Activated CD4-positive, alpha-beta T cell treated with anti-CD3 and anti-CD28 coated beads, Interleukin-2, amount 50 U/mL, for 16 hours (primary cell): ENCODE measurements around the gene GPR17.

ENCODE experiments used
- DNase-seq: peaks from one replicate; pipeline ENCODE4 v3.0.0-alpha.2; 2020

The GPR17 gene

GRCh38 chr2:127630096-127630863 is 15.7 kb upstream of the GPR17 start:
- no peak for DNase-seq

DNA sequence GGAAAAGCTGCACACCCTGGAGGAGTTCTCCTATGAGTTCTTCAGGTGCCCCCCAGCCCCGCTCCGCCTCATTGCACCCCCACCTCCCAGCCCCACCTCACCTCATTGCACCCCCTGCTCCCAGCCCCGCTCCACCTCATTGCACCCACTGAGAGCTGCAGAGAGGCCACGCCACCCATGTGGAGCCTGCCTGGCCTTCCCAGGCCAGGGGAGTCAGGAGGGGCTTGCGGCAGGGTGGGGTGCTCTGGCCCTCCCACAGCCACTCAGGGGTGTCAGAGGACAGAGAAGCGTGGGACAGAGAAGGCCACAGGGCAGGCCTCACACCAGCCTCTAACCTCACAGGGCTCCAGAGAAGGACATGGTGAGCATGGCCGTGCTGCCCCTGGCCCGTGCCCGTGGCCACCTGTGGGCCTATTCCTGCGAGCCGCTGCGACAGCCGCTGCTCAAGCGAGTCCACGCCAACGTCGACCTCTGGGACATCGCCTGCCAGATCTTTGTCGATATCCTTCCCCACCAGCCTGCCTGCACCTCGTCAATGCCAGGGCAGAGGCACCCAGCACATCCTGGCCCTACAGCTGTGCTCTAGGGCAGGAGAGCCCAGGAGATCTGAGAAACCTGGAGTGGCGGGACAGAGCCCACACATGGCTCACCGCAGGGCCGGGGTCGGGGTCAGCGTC is 15.0 kb upstream of the GPR17 start:
- DNase-seq = no peak

DNA sequence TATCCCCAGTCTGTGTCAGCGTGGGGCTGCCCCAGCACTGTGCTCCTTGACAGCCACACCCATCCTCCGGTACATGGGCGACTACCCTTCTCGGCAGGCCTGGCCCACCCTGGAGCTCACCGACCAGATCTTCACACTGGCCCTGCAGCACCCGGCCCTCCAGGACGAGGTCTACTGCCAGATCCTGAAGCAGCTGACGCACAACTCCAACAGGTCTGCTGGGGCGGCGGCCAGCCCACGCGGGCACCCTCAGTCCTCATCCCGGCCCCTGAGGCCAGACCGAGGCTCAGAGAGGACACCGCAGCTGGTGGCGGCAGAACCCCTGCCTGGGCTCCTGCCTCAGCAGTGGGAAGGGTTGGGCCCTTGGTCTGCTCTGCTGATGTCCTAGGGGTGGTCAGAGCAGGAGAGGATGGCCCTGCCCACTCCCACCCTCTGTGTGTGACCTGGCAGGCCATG is 14.4 kb upstream of the GPR17 start:
- DNase-seq = no peak

DNA sequence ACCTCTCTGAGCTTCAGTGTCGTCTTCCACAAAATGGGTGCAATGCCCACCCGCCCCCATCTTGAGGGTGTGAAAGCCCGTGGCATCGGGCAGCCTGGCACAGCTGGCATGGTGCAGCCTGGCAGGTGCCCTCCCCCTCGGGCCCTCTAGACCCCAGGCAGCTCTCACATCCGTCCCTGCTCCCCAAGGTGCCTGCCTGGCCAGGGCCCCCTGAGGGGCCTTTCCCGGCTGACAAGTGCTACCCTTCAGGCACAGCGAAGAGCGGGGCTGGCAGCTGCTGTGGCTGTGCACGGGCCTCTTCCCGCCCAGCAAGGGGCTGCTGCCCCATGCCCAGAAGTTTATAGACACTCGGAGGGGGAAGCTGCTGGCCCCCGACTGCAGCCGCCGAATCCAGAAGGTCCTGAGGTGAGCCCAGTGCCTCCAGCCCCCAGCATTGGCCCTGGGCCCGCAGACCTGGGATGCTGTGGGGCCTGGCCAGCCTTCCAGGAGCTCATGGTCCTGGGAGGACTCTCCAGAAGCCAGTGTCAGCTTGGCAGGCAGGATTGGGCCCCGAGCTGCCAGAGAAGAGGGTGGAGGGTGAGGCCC is 13.9 kb upstream of the GPR17 start:
- no peak for DNase-seq

DNA sequence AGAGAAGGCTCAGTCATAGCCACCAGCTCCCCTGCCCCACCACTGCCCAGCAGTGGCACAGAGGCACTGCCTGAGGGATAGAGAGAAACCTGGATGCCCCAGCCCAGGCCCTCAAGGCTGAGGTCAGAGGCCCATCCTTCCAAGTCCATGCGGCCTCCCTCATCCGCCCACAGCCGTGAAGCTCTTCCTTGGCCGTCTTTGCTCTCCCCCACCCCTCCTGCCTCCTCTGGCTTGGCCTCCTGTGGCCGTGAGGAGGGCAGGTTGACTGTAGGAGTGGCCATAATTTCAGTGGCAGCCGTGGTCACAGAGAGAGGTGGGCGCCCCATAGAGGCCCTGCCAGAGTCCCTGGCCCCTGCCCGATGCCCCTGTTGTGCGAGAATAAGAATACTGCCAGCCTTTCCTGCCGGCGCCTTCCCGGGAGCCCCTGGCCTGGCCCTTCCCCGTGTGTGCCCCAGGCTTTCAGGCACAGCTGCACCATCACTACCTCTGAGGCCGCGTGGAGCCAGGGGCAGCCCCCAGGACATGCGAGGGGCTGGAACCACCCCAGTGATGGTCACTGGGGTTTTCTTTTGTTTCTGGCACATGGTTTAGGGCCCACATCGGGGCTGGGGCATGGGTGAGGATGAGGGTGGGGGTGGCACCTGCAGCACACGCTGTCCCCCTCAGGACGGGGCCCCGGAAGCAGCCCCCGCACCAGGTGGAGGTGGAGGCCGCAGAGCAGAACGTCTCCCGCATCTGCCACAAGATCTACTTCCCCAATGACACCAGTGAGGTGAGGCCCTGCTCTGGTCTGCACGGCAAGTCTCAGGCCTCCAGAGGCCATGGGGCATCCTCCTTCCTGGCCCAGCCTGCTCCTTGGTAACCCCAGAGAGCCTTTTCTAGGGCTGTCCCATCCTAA is 13.1 kb upstream of the GPR17 start:
- DNase-seq = no peak

GRCh38 chr2:127633556-127634065 is 12.3 kb upstream of the GPR17 start:
- DNase-seq = no peak

- DNase-seq = no peak
Observed at GRCh38 chr2:127634066-127634617, 11.8 kb upstream of the GPR17 start.

- no peak for DNase-seq
Observed at GRCh38 chr2:127634626-127635379, 11.2 kb upstream of the GPR17 start.

- no peak for DNase-seq
Observed at GRCh38 chr2:127635380-127636237, 10.3 kb upstream of the GPR17 start.

DNA sequence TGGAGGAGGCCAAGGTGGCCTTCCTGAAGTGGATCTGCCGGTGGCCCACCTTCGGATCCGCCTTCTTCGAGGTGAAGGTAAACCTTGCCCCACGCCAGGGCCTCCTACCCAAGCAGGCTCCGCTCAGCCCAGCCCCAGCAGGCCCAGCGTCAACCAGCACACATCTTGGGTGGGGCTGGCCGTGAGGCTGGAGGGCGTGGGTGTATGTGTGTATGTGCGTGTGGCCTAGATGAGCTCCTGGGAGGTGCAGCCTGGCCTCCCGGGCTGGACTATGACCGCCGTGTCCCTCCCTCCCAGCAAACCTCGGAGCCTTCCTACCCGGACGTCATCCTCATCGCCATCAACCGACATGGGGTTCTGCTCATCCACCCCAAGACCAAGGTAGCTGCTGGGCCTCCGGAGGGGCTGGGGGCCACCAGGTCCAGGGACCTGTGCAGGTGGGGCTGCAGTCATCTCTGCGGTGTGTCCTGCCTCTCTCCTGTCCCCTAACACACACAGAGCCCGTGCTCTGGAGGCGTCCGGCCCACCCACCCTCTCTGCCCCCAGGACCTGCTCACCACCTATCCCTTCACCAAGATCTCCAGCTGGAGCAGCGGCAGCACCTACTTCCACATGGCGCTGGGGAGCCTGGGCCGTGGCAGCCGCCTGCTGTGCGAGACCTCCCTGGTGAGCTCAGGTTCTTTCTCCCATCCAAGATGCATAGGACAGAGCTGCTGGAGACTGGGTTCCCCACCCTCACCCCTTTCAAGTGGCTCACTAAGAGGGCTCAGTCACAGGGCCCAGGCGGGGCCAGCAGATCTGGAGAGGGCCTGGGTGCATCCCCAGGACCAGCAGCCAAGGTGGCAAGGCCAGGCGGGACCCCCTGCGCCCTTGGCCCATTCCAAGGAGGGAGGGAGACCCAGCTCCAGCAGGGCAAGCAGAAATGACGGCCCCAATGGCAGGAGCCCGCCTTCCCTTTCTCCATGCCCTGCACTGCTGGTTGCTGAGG is 9.4 kb upstream of the GPR17 start:
- DNase-seq = no peak

DNA sequence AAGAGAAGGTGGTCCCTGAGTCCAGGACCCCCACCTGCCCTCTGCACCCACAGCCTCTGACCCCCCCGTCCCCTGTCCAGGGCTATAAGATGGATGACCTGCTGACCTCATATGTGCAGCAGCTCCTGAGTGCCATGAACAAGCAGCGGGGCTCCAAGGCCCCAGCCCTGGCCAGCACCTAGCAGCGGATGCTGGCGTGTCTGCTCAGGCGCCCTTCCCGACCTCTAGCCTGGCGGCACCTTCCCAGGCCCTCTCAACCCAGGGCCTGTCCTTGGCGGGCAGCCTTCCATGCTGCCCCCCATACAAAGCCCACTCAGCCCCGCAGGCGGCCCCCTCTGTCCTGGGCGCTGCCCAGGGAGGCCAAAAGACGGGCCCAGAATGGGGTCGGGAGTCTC is 8.7 kb upstream of the GPR17 start:
- DNase-seq = no peak

DNA sequence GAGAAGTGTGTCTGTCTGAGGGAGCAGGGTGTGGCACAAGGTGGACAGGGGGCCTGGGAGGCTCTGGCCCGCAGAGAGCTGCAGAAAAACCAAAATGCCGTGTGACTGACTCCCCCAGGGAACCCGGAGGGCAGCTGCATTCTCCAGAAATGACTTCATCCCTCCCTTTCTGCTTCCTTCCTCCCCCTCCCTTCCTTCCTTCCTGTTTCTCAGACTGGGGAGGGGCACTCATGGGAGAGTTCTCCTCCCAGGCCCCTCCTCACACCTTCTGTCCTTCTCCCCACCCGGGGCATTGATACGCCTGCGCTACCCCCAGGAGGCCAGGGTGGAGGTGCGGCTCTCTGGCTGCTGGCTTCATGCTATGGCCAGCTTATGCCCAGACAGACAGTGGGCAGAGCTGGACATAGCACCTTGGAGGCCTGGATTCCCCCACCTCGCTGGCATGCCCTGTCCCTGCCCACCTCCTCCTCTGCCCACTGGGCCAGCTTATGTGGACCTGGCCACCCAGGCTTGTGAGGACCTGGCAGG is 8.2 kb upstream of the GPR17 start:
- peak; percentile 25 for DNase-seq

GRCh38 chr2:127638361-127639110 is 7.4 kb upstream of the GPR17 start:
- no peak for DNase-seq

DNA sequence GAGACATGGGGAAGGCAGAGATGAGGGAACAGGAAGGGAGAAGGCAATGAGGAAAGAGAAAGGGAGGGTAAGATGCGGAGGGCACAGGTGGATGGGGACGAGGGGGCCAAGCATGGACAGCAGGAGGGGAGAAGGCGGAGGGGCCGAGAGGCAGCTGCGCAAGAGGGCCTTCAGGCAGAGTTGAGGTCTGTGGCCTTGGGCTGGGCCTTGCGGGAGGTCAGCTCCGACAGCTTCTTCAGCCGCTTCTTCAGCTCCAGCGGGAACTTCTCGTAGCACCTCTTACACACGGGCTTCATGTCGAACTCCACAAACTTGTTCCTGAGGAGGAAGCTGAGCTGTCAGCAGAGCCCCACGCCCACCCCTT is 6.9 kb upstream of the GPR17 start:
- DNase-seq = no peak

DNA sequence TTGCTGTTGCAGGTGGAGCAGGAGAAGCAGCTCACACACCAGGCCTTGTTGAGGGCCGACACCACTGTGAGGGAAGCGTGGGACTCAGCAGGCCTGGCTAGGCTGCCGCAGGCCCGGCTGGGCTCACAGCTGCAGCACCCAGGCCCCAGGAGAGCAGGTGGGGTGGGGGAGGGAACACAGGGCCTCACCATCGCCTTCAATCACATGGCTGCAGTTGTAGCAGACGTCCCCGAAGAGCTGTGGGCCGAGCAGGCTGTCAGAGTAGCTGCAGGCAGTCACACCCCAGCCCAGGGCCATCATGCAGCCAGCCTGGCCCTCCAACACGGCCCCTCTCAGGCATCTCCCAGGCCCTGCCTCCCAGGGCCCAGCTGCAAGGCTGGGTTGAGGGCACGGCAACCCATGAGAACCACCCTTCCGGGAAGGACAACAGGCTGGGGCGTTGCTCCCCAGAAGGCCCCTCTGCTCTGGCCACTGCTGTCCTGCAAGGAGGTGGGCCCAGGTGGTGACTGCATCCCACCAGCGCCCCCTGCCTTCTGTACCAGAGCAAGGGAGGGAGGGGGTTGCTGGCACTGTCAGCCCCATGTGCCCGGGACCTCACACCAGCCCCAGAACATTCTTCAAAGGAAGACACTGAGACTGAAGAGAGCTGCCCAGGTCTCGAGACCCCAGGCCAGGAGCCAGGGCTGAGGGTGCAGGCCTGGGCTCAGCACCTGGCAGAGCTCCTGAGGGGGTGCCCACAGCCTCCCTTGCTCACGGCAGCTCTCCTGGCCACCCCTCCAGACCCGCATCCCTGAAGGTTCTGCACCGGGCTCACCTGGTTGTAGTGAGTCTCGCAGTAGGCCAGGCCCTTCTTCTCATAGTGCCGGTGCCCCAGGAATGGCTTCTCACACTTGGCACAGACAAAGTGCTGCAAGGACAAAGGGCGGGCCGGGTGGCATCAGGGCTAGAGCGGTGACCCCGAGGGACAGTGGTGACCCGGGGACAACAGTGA is 5.6 kb upstream of the GPR17 start:
- DNase-seq = peak; percentile 15

- no peak for DNase-seq
Observed at GRCh38 chr2:127641133-127641532, 4.8 kb upstream of the GPR17 start.

- no peak for DNase-seq
Observed at GRCh38 chr2:127641846-127642507, 4.0 kb upstream of the GPR17 start.
